K562 (cell line): ENCODE measurements around the gene AIG1. TPM values are rescaled to one million over a fixed set of nuclear protein-coding genes. Genes with fewer than 3 reads are reported as not detected.

ENCODE experiments used
- CBFA2T3 ChIP-seq: fragments of 450-650 bp; IDR thresholded peaks from 2 replicates; pipeline ENCODE4 v1.6.1; 2017
- CCAR2 ChIP-seq: fragments of 200-400 bp; formaldehyde crosslinking; IDR thresholded peaks from 2 replicates; pipeline ENCODE4 v1.6.1; 2017; ENCODE audit warnings: mild to moderate bottlenecking, low read depth, low read length
- EP300 ChIP-seq: IDR thresholded peaks from 2 replicates; pipeline ENCODE4 v1.6.1; 2012; ENCODE audit warnings: low read length, improper control_type of control experiment
- ETV5 ChIP-seq: sonication (generic); formaldehyde crosslinking; IDR thresholded peaks from 2 replicates; pipeline ENCODE4 v1.4.0; 2020; ENCODE audit warnings: low read depth, mild to moderate bottlenecking, missing genetic modification reagents
- HDGF ChIP-seq: fragments of 450-650 bp; IDR thresholded peaks from 2 replicates; pipeline ENCODE4 v1.6.1; 2016
- HLTF ChIP-seq: fragments of 450-650 bp; IDR thresholded peaks from 2 replicates; pipeline ENCODE4 v1.6.1; 2016
- JUNB ChIP-seq: fragments of 450-650 bp; formaldehyde crosslinking; conservative IDR thresholded peaks from 2 replicates; pipeline ENCODE4 v1.4.0; 2020; ENCODE audit warnings: mild to moderate bottlenecking
- KDM1A ChIP-seq, 2 experiments: fragments of 450-650 bp; IDR thresholded peaks; 2 replicates each; pipeline ENCODE4 v1.6.1; 2016; ENCODE audit warnings: mild to moderate bottlenecking in 2 of 2
- MBD2 ChIP-seq: sonication (generic); IDR thresholded peaks from 2 replicates; pipeline ENCODE4 v1.6.1; 2016; ENCODE audit warnings: low read depth, borderline replicate concordance
- MCM3 ChIP-seq: fragments of 450-650 bp; IDR thresholded peaks from 2 replicates; pipeline ENCODE4 v1.6.1; 2016
- PHF8 ChIP-seq: fragments of 200-600 bp; sonication (generic); IDR thresholded peaks from 2 replicates; pipeline ENCODE4 v1.6.1; 2012; ENCODE audit warnings: mixed run types, mild to moderate bottlenecking, inconsistent platforms, low read length, moderate library complexity, borderline replicate concordance
- SMARCB1 ChIP-seq: IDR thresholded peaks from 2 replicates; pipeline ENCODE4 v1.6.1; 2011; ENCODE audit warnings: improper control_type of control experiment, low read depth; ENCODE audit not compliant: insufficient read length
- SNIP1 ChIP-seq: fragments of 450-650 bp; IDR thresholded peaks from 2 replicates; pipeline ENCODE4 v1.7.1; 2017; ENCODE audit warnings: low read depth, mild to moderate bottlenecking
- SOX6 ChIP-seq: fragments of 450-650 bp; IDR thresholded peaks from 2 replicates; pipeline ENCODE4 v1.6.1; 2014; ENCODE audit warnings: mild to moderate bottlenecking
- SP2 ChIP-seq: IDR thresholded peaks from 2 replicates; pipeline ENCODE4 v1.6.1; 2011; ENCODE audit warnings: mild to moderate bottlenecking, low read depth, low read length, moderate library complexity; ENCODE audit not compliant: poor library complexity, severe bottlenecking; ENCODE audit errors: extremely low read depth
- TRIM24 ChIP-seq, 2 experiments: fragments of 450-650 bp; IDR thresholded peaks; 2 replicates each; pipeline ENCODE4 v1.6.1; 2016
- ZNF197 ChIP-seq: fragments of 200-800 bp; sonication (Bioruptor generic); IDR thresholded peaks from 2 replicates; pipeline ENCODE4 v1.6.1; 2016; ENCODE audit warnings: low read depth, missing genetic modification characterization, missing compliant biosample characterization
- ZNF507 ChIP-seq: conservative IDR thresholded peaks from 2 replicates; pipeline ENCODE4 v1.6.1; 2017; ENCODE audit warnings: missing genetic modification characterization, missing compliant biosample characterization
- ZNF77 ChIP-seq: fragments of 250-450 bp; sonication (Bioruptor Pico); IDR thresholded peaks from 2 replicates; pipeline ENCODE4 v1.5.0; 2020
- ZZZ3 ChIP-seq: fragments of 450-650 bp; IDR thresholded peaks from 2 replicates; pipeline ENCODE4 v1.6.1; 2016; ENCODE audit warnings: antibody characterized with exemption, mild to moderate bottlenecking, moderate library complexity
- polyA plus RNA-seq, 8 experiments: library from polyadenylated mRNA; depleted of rRNA in 4 of 8; stranded (reverse) in 5 of 8; unstranded in 3 of 8; fragments of >200 nt; fragmentation: Nextera tagmentation in 2 of 8; fragmentation: Illumina TruSeq in 1 of 8; extraction: Ambion mirVana in 2 of 8; extraction: Trizol in 1 of 8; gene quantifications; 2 replicates each; pipeline versions ENCODE4 v1.2.1 to v1.2.3, GENCODE V29; 2011 to 2014; ENCODE audit warnings: inconsistent platforms in 1 of 8, missing spikeins in 1 of 8
- total RNA-seq, 7 experiments: library from RNA; depleted of rRNA in 6 of 7; stranded (reverse); fragments of >200 nt in 6 of 7; fragmentation: Illumina TruSeq in 2 of 7; extraction: Trizol in 2 of 7; gene quantifications; 2 replicates each; pipeline versions ENCODE4 v1.2.1 to v1.2.3, GENCODE V29; 2011 to 2021; ENCODE audit warnings: low replicate concordance in 1 of 7
- TF ChIP-seq, protein P1 (sequence below): sonication (generic); formaldehyde crosslinking; IDR thresholded peaks from 2 replicates; pipeline ENCODE4 v1.8.0; 2023; ENCODE audit warnings: missing genetic modification reagents, mild to moderate bottlenecking, borderline replicate concordance
- TF ChIP-seq, protein P2 (sequence below): fragments of 450-650 bp; IDR thresholded peaks from 2 replicates; pipeline ENCODE4 v1.7.1; 2018; ENCODE audit warnings: mild to moderate bottlenecking, low read depth; ENCODE audit not compliant: partially characterized antibody
- TF ChIP-seq, protein P3 (sequence below): fragments of 250-450 bp; sonication (Bioruptor Pico); IDR thresholded peaks from 2 replicates; pipeline ENCODE4 v1.5.0; 2020; ENCODE audit warnings: mild to moderate bottlenecking

Gene AIG1
- total and polyA plus RNA-seq, 9 of the 15 experiments (the other 6 are each of a cell fraction or from before 2014, with no cell fraction given) = 74.8 to 333 (median 127) TPM

DNA sequence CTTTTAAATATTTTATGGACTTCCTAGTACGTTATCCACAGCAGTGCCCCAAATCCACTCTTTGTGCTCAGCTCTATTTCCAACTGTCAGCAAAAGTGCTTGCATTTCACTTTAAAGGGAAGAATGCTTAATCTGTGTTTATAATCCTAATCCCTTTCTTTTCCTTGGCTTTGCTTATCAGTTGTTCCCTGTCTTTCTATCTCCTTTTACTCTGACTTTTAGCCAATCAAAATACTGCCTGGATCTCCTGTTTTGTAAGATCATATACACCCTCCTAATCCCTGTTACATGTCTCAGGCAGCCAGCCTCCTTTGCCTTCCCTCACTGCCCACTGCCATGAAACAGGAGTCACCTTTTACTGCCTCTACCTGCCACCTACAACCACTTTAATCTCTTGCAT, 102.9 kb downstream of the AIG1 start (continued):
- no peak for TF ChIP-seq SNIP1
- TF ChIP-seq SMARCB1 = no peak
- TF ChIP-seq JUNB (CRISPR knock-in tag) = no peak
- TF ChIP-seq HLTF = no peak
- TF ChIP-seq CBFA2T3 = peak; percentile 45
- TF ChIP-seq MCM3 = no peak
- TF ChIP-seq ZNF77 = no peak
- 0 out of 2 replicates have a peak, but pooled peaks have one; percentile 1 for TF ChIP-seq PHF8
- TF ChIP-seq KDM1A (IDR thresholded peaks at IDR 0.05) = 0 out of 4 replicates have a peak, but pooled peaks of 1 of the 2 experiments have one; percentile 17
- no peak for TF ChIP-seq HDGF
- TF ChIP-seq, protein P1, sequence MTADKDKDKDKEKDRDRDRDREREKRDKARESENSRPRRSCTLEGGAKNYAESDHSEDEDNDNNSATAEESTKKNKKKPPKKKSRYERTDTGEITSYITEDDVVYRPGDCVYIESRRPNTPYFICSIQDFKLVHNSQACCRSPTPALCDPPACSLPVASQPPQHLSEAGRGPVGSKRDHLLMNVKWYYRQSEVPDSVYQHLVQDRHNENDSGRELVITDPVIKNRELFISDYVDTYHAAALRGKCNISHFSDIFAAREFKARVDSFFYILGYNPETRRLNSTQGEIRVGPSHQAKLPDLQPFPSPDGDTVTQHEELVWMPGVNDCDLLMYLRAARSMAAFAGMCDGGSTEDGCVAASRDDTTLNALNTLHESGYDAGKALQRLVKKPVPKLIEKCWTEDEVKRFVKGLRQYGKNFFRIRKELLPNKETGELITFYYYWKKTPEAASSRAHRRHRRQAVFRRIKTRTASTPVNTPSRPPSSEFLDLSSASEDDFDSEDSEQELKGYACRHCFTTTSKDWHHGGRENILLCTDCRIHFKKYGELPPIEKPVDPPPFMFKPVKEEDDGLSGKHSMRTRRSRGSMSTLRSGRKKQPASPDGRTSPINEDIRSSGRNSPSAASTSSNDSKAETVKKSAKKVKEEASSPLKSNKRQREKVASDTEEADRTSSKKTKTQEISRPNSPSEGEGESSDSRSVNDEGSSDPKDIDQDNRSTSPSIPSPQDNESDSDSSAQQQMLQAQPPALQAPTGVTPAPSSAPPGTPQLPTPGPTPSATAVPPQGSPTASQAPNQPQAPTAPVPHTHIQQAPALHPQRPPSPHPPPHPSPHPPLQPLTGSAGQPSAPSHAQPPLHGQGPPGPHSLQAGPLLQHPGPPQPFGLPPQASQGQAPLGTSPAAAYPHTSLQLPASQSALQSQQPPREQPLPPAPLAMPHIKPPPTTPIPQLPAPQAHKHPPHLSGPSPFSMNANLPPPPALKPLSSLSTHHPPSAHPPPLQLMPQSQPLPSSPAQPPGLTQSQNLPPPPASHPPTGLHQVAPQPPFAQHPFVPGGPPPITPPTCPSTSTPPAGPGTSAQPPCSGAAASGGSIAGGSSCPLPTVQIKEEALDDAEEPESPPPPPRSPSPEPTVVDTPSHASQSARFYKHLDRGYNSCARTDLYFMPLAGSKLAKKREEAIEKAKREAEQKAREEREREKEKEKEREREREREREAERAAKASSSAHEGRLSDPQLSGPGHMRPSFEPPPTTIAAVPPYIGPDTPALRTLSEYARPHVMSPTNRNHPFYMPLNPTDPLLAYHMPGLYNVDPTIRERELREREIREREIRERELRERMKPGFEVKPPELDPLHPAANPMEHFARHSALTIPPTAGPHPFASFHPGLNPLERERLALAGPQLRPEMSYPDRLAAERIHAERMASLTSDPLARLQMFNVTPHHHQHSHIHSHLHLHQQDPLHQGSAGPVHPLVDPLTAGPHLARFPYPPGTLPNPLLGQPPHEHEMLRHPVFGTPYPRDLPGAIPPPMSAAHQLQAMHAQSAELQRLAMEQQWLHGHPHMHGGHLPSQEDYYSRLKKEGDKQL (CRISPR knock-in tag) = no peak
- TF ChIP-seq ETV5 (CRISPR knock-in tag) = no peak
- no peak for TF ChIP-seq CCAR2
- TF ChIP-seq EP300 = peak; percentile 28; the same call in 1 of the 2 replicates
- 0 out of 4 replicates have a peak, but pooled peaks of 1 of the 2 experiments have one; percentile 21 for TF ChIP-seq TRIM24 (IDR thresholded peaks at IDR 0.05)
- TF ChIP-seq, protein P2, sequence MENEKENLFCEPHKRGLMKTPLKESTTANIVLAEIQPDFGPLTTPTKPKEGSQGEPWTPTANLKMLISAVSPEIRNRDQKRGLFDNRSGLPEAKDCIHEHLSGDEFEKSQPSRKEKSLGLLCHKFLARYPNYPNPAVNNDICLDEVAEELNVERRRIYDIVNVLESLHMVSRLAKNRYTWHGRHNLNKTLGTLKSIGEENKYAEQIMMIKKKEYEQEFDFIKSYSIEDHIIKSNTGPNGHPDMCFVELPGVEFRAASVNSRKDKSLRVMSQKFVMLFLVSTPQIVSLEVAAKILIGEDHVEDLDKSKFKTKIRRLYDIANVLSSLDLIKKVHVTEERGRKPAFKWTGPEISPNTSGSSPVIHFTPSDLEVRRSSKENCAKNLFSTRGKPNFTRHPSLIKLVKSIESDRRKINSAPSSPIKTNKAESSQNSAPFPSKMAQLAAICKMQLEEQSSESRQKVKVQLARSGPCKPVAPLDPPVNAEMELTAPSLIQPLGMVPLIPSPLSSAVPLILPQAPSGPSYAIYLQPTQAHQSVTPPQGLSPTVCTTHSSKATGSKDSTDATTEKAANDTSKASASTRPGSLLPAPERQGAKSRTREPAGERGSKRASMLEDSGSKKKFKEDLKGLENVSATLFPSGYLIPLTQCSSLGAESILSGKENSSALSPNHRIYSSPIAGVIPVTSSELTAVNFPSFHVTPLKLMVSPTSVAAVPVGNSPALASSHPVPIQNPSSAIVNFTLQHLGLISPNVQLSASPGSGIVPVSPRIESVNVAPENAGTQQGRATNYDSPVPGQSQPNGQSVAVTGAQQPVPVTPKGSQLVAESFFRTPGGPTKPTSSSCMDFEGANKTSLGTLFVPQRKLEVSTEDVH = no peak
- no peak for TF ChIP-seq ZNF197 (CRISPR knock-in tag)
- TF ChIP-seq SP2 = no peak
- peak; percentile 77; the same call in 1 of the 2 replicates for TF ChIP-seq SOX6
- TF ChIP-seq, protein P3, sequence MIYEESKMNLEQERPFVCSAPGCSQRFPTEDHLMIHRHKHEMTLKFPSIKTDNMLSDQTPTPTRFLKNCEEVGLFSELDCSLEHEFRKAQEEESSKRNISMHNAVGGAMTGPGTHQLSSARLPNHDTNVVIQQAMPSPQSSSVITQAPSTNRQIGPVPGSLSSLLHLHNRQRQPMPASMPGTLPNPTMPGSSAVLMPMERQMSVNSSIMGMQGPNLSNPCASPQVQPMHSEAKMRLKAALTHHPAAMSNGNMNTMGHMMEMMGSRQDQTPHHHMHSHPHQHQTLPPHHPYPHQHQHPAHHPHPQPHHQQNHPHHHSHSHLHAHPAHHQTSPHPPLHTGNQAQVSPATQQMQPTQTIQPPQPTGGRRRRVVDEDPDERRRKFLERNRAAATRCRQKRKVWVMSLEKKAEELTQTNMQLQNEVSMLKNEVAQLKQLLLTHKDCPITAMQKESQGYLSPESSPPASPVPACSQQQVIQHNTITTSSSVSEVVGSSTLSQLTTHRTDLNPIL (CRISPR knock-in tag) = no peak
- TF ChIP-seq ZNF507 (tag) = no peak
- TF ChIP-seq MBD2 = no peak
- TF ChIP-seq ZZZ3 = no peak
